IMR-90 (cell line): ENCODE results near the gene PLPP7.

ENCODE experiments used
- BHLHE40 ChIP-seq: fragments of 150-350 bp; IDR thresholded peaks from 2 replicates; pipeline ENCODE4 v1.6.1; 2016; ENCODE audit warnings: mild to moderate bottlenecking, low read depth, low read length
- CEBPB ChIP-seq: IDR thresholded peaks from 2 replicates; pipeline ENCODE4 v1.6.1; 2012; ENCODE audit warnings: low read depth, low read length, improper control_type of control experiment
- CHD1 ChIP-seq: IDR thresholded peaks from 2 replicates; pipeline ENCODE4 v1.6.1; 2012; ENCODE audit warnings: low read depth, low read length, improper control_type of control experiment
- POLR2A ChIP-seq: IDR thresholded peaks from 2 replicates; pipeline ENCODE4 v1.6.1; 2012; ENCODE audit warnings: mild to moderate bottlenecking, low read depth, low read length
- TF ChIP-seq, protein P1 (sequence below): conservative IDR thresholded peaks from 2 replicates; pipeline ENCODE4 v1.5.1; 2012; ENCODE audit warnings: mild to moderate bottlenecking, low read depth, low read length, improper control_type of control experiment

- TF ChIP-seq, protein P1, sequence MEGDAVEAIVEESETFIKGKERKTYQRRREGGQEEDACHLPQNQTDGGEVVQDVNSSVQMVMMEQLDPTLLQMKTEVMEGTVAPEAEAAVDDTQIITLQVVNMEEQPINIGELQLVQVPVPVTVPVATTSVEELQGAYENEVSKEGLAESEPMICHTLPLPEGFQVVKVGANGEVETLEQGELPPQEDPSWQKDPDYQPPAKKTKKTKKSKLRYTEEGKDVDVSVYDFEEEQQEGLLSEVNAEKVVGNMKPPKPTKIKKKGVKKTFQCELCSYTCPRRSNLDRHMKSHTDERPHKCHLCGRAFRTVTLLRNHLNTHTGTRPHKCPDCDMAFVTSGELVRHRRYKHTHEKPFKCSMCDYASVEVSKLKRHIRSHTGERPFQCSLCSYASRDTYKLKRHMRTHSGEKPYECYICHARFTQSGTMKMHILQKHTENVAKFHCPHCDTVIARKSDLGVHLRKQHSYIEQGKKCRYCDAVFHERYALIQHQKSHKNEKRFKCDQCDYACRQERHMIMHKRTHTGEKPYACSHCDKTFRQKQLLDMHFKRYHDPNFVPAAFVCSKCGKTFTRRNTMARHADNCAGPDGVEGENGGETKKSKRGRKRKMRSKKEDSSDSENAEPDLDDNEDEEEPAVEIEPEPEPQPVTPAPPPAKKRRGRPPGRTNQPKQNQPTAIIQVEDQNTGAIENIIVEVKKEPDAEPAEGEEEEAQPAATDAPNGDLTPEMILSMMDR = no peak
- TF ChIP-seq POLR2A = no peak
- no peak for TF ChIP-seq CEBPB
- TF ChIP-seq BHLHE40 = no peak
- TF ChIP-seq CHD1 = no peak
Measured at GRCh38 chr9:131271506-131271931, 18.0 kb upstream of the PLPP7 start.
